ENCODE results near the gene EIF3K.

- TF ChIP-seq CTCF (IDR thresholded peaks at IDR 0.05) = no peak
- TF ChIP-seq POLR2A (IDR thresholded peaks at IDR 0.05; ENCODE audit: low read depth) = no peak
Measured at GRCh38 chr19:38588041-38588440, 30.9 kb upstream of the EIF3K start.

Measured in esophagus muscularis mucosa (tissue), 3 donors.